HUES64 (cell line): ENCODE results near the gene SPATS1.
"Not testable (repeated sequence)": the region's sequence is repeated elsewhere in the genome, so short reads cannot be mapped to it uniquely, and the experiment has no call there.

Source experiments
- H3K27ac ChIP-seq: 2 replicates; pipeline ENCODE4 v1.7.0; 2013; ENCODE audit warnings: low read depth, low read length, inconsistent platforms
- H3K27me3 ChIP-seq: 2 replicates; pipeline ENCODE4 v1.6.1; 2013; ENCODE audit warnings: mild to moderate bottlenecking, low read length; ENCODE audit not compliant: insufficient read depth
- H3K36me3 ChIP-seq: 2 replicates; pipeline ENCODE4 v1.6.1; 2013; ENCODE audit warnings: mild to moderate bottlenecking, low read length; ENCODE audit not compliant: insufficient read depth
- H3K4me1 ChIP-seq: 2 replicates; pipeline ENCODE4 v1.6.1; 2013; ENCODE audit warnings: mild to moderate bottlenecking, low read length, moderate library complexity; ENCODE audit not compliant: insufficient read depth
- H3K4me3 ChIP-seq: 2 replicates; pipeline ENCODE4 v1.5.1; 2013; ENCODE audit warnings: mild to moderate bottlenecking, low read length, moderate library complexity
- H3K9ac ChIP-seq: 2 replicates; pipeline ENCODE4 v1.6.1; 2013; ENCODE audit warnings: mild to moderate bottlenecking, low read depth, low read length
- H3K9me3 ChIP-seq: 2 replicates; pipeline ENCODE4 v1.6.1; 2013; ENCODE audit warnings: low read depth, low read length; ENCODE audit not compliant: insufficient read depth
- WGBS: fragments of 150-250, 120-280 bp; methylation state at CpG from one replicate; pipeline ENCODE4 v1.1.7; 2013; ENCODE audit warnings: missing lambda C conversion rate; 5-methylcytosine and 5-hydroxymethylcytosine counted together

Gene SPATS1

DNA sequence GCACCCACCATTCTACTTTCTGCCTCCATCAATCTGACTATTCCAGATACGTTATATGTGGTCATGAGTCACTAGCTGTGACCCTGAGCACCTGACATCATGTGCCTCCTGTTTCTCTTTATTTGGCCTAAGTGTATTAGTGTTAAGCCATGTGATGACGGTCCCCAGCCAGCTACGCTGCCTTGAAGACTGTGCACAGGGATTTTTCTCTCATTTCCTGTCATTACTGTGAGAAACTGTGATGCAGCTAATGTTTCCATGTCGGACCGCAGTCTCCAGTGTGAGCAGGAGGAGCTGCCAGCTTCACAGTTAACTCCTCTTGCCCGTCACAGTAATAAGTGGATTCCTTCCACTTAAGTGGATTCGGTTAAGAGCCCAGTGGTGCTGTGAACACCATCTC is 9.9 kb upstream of the SPATS1 start:
- 75% methylated on average over 7 of the region's 7 CpGs for WGBS
- H3K4me1 ChIP-seq: peaks cover 14% of the 10 kb centered on the region
- no peak overlapping the region for H3K27ac ChIP-seq
- H3K9me3 ChIP-seq: no peaks in the 10 kb centered on the region
- no peak overlapping the region for H3K4me3 ChIP-seq
- no peaks in the 10 kb centered on the region for H3K27me3 ChIP-seq
- no peaks in the 10 kb centered on the region for H3K36me3 ChIP-seq
- H3K9ac ChIP-seq: no peak overlapping the region

DNA sequence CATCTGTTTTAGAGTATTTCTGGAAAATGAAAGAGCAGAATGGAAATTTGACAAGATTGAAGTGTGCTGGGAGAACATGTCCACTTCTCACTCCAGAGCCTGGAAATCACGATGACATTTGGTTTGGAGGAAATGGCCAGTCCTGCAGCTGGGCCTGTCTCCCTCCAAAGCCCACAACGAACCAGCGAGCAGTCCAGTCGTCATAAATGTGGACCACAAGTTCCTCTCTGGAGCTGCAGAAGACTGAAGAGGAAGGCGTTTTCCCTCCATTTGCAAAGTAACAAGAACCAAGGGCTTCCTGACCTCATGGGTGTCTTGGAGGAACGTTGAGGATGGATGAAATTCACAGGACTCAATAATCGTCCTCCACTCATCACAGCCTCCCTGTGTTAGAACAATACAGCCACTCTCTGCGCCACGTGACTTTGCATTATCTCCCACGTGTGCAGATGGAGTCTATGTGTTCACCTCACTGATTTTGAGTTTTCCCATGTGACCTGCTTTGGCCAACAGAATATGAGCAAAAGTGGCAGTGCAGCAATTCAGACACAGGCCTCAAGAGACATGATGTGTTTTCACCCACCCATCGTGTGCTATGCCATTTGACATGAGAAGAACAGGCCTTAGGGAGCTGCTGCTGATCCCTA is 9.1 kb upstream of the SPATS1 start:
- Histone ChIP-seq H3K9me3 (no peaks in the 10 kb centered on the region), H3K4me1 (peaks cover 6% of the 10 kb centered on the region; the same call in 1 of the 2 replicates), H3K4me3 (no peak overlapping the region), H3K9ac (no peak overlapping the region), H3K27me3 (no peaks in the 10 kb centered on the region), H3K36me3 (no peaks in the 10 kb centered on the region), H3K27ac (no peak overlapping the region)
- WGBS: 92% methylated on average over 11 of the region's 11 CpGs

DNA sequence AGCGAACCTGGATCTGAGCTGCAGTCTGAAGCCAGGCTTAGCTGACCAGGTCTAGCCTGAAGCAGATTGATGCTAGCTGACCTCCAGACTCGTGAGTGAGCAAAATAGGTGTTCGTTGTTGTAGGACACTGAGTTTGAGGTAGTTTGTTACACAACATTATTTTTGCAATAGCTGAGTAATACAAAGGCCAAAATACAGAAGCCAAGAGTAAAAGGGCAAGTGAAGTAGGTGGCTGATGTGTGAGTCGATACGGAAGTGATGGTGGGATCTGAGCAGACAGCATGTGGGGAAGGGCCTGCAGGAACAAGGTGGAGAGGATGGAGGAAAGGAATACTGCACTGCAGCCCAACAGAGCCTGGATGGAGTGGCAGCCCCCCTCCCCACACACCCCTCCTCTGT is 8.5 kb upstream of the SPATS1 start:
- Histone ChIP-seq H3K4me3 (no peak overlapping the region), H3K9ac (no peak overlapping the region), H3K4me1 (peaks cover 6% of the 10 kb centered on the region; the same call in 1 of the 2 replicates), H3K9me3 (no peaks in the 10 kb centered on the region), H3K27ac (no peak overlapping the region), H3K27me3 (no peaks in the 10 kb centered on the region), H3K36me3 (no peaks in the 10 kb centered on the region)
- 92% methylated on average over 5 of the region's 5 CpGs for WGBS

DNA sequence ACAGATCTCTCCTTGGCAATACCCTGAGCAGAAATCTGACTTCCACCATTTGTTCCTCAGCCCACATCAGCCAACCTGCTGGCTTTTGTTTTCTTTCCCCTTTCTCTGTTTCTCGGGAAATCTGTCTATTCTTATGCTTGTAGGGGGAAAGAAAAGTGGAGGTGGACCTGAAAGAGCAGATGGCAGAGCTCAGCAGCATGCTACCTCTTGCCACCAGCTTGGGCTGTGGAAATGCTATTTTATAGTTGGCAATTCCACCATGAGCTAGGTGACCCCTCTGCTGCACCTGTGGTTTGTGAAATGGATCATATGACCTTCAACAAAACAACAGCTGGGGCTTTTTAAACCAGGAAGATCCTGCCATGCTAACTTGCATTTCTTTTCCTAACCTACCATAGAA is 6.8 kb upstream of the SPATS1 start:
- Histone ChIP-seq H3K36me3 (no peaks in the 10 kb centered on the region), H3K9ac (no peak overlapping the region), H3K27ac (no peak overlapping the region), H3K27me3 (no peaks in the 10 kb centered on the region), H3K9me3 (no peaks in the 10 kb centered on the region), H3K4me3 (no peak overlapping the region), H3K4me1 (peaks cover 6% of the 10 kb centered on the region; the same call in 1 of the 2 replicates)
- 40% methylated on average over 1 of the region's 1 CpG for WGBS

DNA sequence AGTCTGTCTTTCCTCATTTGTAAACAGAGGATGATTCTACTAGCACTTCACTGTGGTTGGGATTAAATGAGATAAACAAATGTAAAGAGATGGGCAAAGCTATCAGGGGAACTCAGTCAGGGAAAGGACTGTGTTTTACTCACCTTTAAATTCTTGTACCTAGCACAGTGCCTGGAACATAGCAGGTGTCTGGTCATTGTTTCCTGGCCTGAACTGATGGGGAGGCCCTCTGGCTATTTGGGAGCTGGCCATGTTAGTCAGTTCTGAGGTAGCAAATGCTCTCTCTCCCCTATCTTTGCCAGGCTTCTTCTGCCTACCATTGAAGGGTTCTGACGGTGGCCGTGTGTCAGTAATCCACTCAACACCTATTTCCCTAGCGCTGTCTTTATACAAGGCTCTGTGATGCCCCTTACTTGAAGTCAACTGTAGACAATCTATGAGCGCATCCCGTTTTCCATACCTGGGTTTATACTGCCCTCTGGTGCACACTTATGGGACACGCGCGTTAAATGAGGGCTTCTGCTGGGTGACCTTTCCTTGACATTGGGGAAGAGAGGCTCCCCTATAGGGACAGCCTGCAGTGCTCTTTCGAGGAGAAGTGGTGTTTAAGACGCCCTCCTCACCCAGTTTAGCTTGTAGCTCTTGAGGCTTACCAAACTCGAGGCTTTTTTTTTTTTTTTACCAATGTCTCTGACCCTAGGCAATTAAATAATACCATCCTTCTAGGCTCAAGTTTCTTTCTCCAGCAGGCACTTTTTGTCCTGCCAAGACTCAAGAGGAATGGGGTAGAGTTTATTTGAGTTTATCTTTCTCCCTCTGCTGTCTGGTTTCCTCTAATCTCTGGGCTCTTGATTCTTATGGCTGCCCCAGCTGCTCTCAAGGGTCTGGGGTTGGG is 4.0 kb upstream of the SPATS1 start:
- H3K4me3 ChIP-seq: no peak overlapping the region
- 6% methylated on average over 11 of the region's 11 CpGs for WGBS
- peaks cover 6% of the 10 kb centered on the region; the same call in 1 of the 2 replicates for H3K4me1 ChIP-seq
- no peaks in the 10 kb centered on the region for H3K9me3 ChIP-seq
- no peaks in the 10 kb centered on the region for H3K27me3 ChIP-seq
- H3K27ac ChIP-seq: no peak overlapping the region
- H3K36me3 ChIP-seq: no peaks in the 10 kb centered on the region
- no peak overlapping the region for H3K9ac ChIP-seq

DNA sequence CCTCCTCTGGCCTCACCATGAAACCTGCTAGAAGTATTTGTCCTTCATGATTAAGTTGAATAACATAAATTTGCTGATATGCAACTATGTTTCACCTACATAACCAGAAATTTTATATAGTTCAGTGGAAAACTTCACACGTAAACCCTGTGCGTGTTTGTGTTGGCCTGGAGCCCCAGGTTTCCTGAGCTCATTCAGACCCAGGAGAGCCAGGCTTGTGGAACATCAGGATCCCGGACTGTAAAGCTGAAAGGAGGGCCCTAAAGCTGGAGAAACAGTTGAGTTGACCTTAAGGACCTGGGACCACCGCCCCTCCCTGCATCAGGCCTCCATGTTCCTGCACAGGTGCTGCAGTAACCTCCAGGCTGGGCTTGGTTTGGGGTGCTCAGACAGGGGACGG is 3.1 kb upstream of the SPATS1 start:
- Histone ChIP-seq H3K27ac (no peak overlapping the region), H3K4me1 (peaks cover 6% of the 10 kb centered on the region; the same call in 1 of the 2 replicates), H3K36me3 (no peaks in the 10 kb centered on the region), H3K27me3 (no peaks in the 10 kb centered on the region), H3K9ac (no peak overlapping the region), H3K9me3 (no peaks in the 10 kb centered on the region), H3K4me3 (no peak overlapping the region)
- 90% methylated on average over 5 of the region's 5 CpGs for WGBS

DNA sequence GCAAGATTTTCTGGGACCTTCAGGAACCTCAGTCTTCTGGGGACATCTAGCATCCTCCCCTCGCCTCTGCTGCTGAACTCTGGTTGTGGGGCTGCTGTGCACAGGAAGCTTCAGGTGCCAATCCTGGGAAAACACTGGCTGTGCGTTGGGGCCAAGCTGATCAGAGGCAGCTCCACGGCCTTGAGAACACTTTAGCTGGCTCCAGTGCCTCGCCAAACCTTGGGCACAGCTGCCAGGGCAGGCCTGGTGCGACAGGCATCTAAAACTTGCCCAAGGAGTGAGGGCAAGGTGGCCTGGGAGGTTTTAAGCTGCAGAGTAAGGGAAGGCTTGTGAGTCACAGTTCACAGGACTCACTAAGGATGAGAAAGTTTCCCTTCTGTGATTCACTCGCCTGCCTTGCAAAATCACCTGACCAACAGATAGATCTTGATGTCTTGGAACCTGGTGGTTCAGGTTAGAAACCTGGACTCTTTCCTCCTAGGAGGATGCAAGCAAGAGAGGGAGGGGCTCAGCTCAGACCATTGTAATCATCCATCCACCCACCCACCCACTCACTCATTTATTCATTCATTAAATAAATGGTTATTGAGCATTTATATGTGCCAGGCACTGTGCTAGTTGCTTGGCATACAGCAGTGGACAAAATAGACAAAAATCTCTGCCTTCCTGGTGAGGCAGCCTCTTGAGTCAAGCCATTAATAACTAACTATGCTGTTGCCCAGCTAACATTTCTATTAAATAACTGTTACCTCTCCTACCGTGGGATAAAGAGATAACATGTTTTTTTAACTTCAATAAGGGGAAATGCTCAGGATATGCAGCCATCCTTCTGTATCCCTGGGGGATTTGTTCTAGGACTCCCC is 2.5 kb upstream of the SPATS1 start:
- H3K36me3 ChIP-seq: no peaks in the 10 kb centered on the region
- no peak overlapping the region for H3K9ac ChIP-seq
- 78% methylated on average over 7 of the region's 7 CpGs for WGBS
- peaks cover 2% of the 10 kb centered on the region; the same call in 1 of the 2 replicates for H3K27me3 ChIP-seq
- H3K27ac ChIP-seq: no peak overlapping the region
- peaks cover 6% of the 10 kb centered on the region; the same call in 1 of the 2 replicates for H3K4me1 ChIP-seq
- H3K4me3 ChIP-seq: no peak overlapping the region
- H3K9me3 ChIP-seq: no peaks in the 10 kb centered on the region

DNA sequence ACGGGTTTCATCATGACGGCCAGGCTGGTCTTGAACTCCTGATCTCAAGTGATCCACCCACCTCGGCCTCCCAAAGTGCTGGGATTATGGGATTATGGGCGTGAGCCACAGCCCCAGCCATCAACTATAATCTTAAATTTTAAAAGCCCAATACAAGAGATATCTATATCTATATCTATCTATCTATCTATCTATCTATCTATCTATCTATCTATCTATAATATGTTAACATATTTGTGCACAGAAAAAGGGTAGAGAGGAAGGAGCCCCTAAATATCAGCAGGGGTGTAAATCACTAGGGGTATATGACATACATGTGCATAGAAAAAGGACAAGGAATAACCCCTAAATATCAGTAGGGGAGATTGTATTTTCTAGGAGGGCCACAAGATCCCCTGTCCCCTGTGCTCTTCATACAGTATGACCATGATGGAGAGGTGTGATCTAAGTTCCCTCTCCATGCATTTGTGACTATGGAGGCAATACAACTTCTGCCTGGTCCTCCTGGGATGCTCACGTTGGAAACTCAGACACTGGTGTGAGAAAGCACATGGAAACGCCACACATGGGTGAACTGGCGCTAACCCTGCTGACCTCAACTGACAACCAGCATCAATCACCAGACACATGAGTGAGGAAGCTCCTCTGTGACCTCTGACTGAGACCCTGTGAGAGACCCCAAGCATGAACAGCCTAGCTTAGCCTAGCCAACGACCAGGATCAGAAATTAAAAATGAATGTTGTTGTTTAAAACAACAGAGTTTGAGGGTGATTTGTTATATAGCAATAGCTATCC is 1.2 kb upstream of the SPATS1 start:
- H3K9ac ChIP-seq: no peak overlapping the region
- no peak overlapping the region for H3K27ac ChIP-seq
- WGBS: 79% methylated on average over 7 of the region's 8 CpGs
- no peaks in the 10 kb centered on the region for H3K36me3 ChIP-seq
- H3K4me1 ChIP-seq: no peaks in the 10 kb centered on the region
- H3K9me3 ChIP-seq: no peaks in the 10 kb centered on the region
- peaks cover 7% of the 10 kb centered on the region; the same call in 1 of the 2 replicates for H3K27me3 ChIP-seq
- no peak overlapping the region for H3K4me3 ChIP-seq

DNA sequence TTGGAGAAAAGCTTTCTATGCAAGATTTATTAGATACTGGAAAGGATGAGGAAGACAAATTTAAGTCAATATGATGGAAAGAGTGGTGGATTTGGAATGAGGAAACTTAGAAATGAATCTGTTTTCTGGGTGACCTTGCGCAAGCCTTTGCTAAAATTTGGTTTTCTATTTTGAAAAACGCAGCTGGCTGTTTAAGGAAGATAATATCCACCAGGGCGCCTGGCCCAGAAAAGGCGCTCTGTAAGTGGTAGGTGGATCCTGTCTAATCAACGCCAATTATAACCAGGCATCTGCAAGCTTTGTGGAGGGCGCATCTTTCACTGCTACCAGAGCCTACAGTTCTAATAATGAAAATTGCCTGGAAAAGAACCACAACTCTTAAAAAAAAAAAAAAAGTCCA is 398 bp upstream of the SPATS1 start:
- H3K9me3 ChIP-seq: no peaks in the 10 kb centered on the region
- H3K27me3 ChIP-seq: peaks cover 7% of the 10 kb centered on the region; the same call in 1 of the 2 replicates
- H3K36me3 ChIP-seq: no peaks in the 10 kb centered on the region
- 97% methylated on average over 6 of the region's 6 CpGs for WGBS
- H3K4me1 ChIP-seq: no peaks in the 10 kb centered on the region
- no peak overlapping the region for H3K4me3 ChIP-seq
- H3K27ac ChIP-seq: no peak overlapping the region
- H3K9ac ChIP-seq: no peak overlapping the region

DNA sequence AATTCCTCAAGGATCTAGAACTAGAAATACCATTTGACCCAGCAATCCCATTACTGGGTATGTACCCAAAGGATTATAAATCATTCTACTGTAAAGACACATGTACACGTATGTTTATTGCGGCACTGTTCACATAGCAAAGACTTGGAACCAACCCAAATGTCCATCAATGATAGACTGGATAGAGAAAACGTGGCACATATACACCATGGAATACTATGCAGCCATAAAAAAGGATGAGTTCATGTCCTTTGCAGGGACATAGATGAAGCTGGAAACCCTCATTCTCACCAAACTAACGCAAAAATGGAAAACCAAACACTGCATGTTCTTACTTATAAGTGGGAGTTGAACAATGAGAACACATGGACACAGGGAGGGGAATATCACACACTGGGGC is 4.4 kb downstream of the SPATS1 start:
- H3K9ac ChIP-seq, H3K4me1 ChIP-seq, H3K4me3 ChIP-seq, H3K9me3 ChIP-seq, H3K27ac ChIP-seq, H3K27me3 ChIP-seq, H3K36me3 ChIP-seq: not testable (repeated sequence)
- 97% methylated on average over 3 of the region's 4 CpGs for WGBS
